HG03108 (cell line): Measurements from ENCODE around the gene POLR2B.
"Not testable (repeated sequence)": the region's sequence is repeated elsewhere in the genome, so short reads cannot be mapped to it uniquely, and the experiment has no call there.

ENCODE experiments used
- ATAC-seq: cut with Tn5 transposase; IDR thresholded peaks from one replicate; pipeline ENCODE4 v1.9.1; 2021; ENCODE audit warnings: moderate library complexity; ENCODE audit not compliant: unreplicated experiment

The POLR2B gene

DNA sequence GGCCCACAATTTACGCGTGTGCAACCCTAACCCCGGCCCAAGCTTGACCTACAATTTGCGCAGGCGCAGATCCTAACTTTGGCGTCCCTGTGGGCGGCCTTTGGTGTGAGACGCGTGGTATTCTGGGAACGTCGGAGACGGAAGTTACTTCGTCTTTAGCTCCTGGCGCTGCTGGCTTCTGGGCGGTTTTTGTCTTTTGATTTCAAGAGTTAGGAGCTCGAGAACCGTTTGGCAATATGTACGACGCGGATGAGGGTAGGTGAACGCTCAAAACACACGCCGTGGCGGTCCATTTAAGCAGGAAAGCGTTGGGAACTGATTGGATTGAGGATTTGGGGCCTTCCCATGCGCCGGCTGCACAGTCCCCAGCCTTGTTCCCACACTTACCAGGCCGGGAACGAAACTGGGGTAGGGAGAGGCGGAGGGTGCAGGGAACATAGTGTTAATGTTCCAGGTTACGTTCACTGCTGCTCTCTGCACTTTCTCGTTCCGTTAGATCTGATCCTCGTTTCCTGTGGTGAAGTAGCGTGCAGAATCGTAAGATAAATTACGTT is at the start of gene POLR2B:
TSS of gene POLR2B (plus strand) at position 147 of the 554 bp plus-strand sequence. CDS start at position 237, 90 bp downstream.
- ATAC-seq: peak; percentile 45

- no peak for ATAC-seq
These were observed 48.1 kb upstream of the POLR2B start for GRCh38 chr4:56930638-56931037.

DNA sequence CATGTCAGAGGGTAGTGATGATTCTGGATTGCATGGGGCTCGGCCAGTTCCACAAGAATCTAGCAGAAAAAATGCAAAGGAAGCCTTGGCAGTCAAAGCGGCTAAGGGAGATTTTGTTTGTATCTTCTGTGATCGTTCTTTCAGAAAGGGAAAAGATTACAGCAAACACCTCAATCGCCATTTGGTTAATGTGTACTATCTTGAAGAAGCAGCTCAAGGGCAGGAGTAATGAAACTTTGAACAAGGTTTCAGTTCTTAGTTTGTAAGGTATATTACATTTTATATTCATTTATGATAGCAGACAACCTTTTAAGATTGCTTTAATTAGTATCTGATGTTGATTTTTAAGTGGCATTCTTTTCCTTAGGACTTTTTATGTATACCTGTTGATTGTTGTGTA is 46.8 kb upstream of the POLR2B start:
- no peak for ATAC-seq

DNA sequence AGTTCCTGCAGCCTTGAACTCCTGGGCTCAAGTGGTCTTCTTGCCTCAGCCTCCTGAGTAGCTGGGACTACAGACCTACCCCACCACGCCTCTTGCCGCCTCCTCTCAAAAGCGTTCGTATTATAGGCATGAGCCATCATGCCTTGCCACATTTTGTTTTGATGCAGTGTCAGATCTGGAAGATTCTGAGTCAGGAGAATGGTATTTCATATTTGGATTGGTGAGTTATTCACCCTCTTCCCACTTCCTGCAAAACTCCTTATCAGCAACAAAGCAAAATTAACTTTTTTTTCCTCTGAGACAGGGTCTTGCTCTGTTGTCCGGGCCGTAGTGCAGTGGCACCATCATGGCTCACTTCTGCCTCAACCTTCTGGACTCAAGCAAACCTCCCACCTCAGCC is 41.4 kb upstream of the POLR2B start:
- ATAC-seq: no peak

GRCh38 chr4:56939826-56940225 is 38.9 kb upstream of the POLR2B start:
- ATAC-seq: not testable (repeated sequence)

DNA sequence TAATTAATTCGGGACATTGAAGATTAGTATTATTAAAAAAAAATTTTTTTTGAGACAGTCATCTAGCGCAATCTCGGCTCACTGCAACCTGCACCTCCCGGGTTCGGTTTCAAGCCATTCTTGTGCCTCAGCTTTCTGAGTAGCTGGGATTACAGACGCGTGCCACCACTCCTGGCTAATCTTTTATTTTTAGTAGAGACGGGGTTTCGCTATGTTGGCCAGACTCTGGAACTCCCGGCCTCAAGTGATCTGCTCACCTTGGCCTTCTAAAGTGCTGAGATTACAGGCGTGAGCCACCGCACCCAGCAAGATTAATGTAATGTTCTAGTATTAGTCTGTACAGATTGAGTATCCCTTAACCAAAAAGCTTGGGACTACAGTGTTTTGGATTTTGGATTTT is 38.3 kb upstream of the POLR2B start:
- no peak for ATAC-seq

- no peak for ATAC-seq
These were observed 37.7 kb upstream of the POLR2B start for GRCh38 chr4:56940971-56941370.

- no peak for ATAC-seq
These were observed 37.3 kb upstream of the POLR2B start for GRCh38 chr4:56941403-56941802.

GRCh38 chr4:56953680-56954520 is 24.8 kb upstream of the POLR2B start:
- no peak for ATAC-seq

GRCh38 chr4:56958111-56958517 is 20.6 kb upstream of the POLR2B start:
- no peak for ATAC-seq

- ATAC-seq: no peak
These were observed 19.6 kb upstream of the POLR2B start for GRCh38 chr4:56959100-56959499.

DNA sequence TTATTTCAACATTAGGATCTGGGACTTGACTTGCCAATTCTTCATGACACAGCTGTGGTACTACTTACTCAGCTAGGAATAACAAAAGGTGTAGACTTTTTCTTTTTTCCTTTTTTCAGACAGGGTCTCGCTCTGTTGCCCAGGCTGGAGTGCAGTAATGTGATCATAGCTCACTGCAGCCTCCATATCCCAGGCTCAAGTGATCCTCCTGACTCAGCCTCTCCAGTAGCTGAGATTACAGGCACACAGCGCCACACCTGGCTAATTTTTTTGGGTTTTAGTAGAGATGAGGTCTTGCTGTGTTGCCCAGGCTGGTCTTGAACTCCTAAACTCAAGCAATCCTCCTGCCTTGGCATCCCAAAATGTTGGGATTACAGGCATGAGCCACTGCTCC is 17.6 kb upstream of the POLR2B start:
- ATAC-seq: no peak

DNA sequence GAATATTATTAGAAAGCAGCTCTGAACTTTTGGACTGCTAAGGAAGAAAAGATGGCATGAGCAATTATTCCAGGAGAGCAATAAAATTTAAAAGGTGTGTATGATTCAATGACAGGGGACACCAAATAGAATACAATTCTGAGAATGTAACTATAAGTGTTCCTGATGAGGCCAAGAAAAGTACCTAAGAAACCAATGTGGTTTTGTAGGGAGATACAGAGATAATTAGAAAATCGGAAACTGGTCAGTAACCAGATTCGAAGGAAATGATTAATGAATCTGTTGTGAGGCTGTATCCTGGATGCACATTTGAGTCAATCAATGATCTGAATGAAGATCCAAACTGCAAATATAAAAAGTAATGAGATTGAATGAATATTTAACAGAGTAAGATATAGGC is 7.3 kb upstream of the POLR2B start:
- no peak for ATAC-seq

GRCh38 chr4:56972389-56972788 is 6.3 kb upstream of the POLR2B start:
- no peak for ATAC-seq

- no peak for ATAC-seq
These were observed 5.9 kb upstream of the POLR2B start for GRCh38 chr4:56972809-56973208.

DNA sequence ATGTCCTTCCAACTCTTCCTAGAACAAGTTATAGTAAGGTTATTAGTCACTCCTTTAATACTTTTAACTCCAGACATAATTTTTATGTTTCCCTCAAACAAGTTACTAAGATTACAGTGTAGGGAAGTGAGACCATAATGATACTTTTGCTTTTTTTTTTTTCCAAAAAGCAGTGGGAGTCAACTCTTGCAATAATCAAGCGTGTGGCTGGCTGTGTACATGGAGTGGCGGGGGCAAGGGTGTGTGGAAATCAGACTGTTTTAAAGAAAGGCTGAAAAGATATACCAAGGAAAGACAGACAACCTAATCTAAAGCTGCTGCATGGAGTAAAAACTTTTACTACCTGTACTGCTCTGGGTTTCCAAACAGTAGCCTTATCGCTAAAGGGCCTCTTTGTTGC is 5.4 kb upstream of the POLR2B start:
- ATAC-seq: no peak

GRCh38 chr4:56976283-56976836 is 2.3 kb upstream of the POLR2B start:
- ATAC-seq: no peak

DNA sequence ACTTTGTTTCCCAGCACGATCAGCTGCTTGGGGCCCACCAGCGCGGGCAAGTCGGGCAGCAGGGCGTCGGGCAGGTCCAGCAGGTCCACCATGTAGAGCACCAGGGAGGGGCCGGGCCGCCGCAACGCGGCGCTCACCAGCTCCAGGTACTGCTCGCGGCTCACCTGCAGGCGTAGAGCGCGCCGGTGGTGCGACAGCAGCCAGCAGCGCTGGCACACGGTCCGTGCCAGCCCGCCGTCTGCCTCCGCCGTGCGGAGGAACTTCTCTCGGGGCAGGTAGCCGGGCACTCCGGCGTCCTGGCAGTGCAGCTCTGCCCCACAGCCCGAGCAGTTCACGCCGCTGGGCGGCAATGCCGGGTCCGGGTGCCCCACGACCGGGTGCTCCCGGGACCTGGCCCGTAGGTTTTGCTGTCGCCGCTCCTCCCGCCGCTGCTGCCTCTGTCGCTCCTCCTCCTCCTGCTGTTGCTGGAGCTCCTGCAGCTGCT is 1.8 kb upstream of the POLR2B start:
- ATAC-seq: peak; percentile 17

DNA sequence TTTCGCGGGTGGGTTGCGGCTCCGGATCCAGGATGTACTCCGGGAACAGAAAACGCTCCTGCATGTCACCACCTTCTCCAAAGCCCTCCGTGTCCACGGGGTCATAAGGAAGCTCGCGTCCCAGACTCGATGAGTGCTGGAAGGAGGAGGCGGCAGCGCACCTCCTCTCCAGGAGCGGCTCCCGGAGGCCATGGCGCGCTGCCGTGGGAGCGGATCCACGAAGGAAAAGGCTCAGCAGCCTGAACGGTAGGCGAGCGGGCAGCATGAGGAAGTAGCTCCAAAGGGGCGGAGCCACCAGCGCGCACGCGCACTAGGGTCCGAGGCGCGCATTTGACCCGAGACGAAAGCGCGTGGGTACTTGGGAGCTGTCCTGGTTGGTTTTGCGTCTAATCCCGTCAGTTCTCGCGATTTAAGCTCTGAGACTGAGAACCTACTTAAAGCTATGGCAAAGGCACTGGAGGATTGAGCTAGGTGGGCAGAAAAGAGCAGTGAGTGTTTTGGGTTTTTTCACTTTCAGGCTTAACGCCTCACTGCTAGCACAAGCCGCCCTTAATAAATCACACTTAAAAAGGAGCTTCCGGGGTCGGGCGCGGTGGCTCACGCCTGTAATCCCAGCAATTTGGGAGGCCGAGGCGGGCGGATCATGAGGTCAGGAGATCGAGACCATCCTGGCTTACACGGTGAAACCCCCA is 1.2 kb upstream of the POLR2B start, which contains the start of gene NOA1:
TSS of gene NOA1 (minus strand) at position 286 of the 692 bp plus-strand sequence. CDS start at position 265, 21 bp downstream.
- peak; percentile 82 for ATAC-seq

GRCh38 chr4:56979421-56980072 is 851 bp downstream of the POLR2B start:
- no peak for ATAC-seq

- no peak for ATAC-seq
These were observed 3.1 kb downstream of the POLR2B start for GRCh38 chr4:56981795-56982201.
